ENCODE measurements around the gene ABHD1.
"Not testable (repeated sequence)": the region's sequence is repeated elsewhere in the genome, so short reads cannot be mapped to it uniquely, and the experiment has no call there.

Gene ABHD1

GRCh38 chr2:27123302-27124150, at the start of gene ABHD1:
Gene ABHD1, plus strand, starts transcription at chr2:27123815. Its CDS starts 134 bp downstream, at chr2:27123949.
- H3K27ac ChIP-seq: no peak within 1 kb of the TSS

DNA sequence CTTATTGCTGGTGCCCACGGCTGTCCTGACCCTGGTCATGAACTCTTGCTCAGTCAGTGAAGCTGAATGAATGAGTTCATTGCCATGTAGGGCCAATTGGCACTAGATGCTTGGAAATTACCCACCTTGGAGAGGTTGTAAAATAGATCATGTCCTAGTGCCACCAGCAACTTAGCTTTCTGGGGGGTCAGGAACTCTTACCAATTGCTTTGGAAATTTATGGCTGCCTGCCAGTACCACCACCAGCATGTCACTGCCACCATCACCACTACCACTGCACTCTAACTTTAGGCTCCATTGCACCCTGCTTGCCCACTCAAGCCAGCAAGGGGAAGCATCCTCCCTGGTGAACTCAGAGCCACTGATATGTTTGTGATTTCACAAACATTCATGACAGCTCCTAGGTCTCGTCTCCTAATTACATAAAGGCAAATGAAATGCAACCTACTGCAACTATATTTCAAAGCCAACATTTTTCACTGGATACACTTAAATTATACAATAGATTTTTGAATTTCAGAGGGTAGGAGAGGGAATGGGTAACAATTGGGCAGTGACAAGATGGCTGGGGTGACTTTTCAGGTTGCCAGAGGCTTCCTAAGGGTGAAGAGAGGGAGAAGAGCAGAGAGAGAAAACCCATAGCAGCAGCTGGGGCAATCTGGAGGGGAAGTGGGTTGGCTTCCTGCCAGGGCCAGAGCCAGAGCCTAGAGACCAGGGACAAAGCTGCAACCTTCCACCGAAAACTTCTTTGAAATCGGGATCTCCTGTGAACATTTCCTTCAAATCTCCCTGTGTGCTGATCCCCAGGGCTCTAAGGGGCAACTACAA, 48.7 kb upstream of the ABHD1 start:
- no peak for TF ChIP-seq ZFX (IDR thresholded peaks at IDR 0.05; ENCODE audit: borderline replicate concordance)
- no peak overlapping the region for H3K27ac ChIP-seq

More at GRCh38 chr2:27123302-27124150, at the start of gene ABHD1:
- TF ChIP-seq CTCF (IDR thresholded peaks at IDR 0.05) (peak; percentile 37), ZFX (IDR thresholded peaks at IDR 0.05; ENCODE audit: borderline replicate concordance) (no peak)

DNA sequence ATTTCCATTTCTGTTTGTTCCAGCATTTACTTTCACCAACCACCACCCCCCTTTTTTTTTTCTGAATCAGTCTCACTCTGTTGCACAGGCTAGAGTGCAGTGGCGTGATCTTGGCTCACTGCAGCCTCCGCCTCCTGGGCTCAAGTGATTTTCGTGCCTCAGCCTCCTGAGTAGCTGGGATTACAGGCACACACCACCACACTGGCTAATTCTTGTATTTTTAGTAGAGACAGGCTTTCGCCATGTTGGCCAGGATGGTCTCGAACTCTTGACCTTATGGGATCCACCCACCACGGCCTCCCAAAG, 48.1 kb upstream of the ABHD1 start:
- H3K27ac ChIP-seq: not testable (repeated sequence)

DNA sequence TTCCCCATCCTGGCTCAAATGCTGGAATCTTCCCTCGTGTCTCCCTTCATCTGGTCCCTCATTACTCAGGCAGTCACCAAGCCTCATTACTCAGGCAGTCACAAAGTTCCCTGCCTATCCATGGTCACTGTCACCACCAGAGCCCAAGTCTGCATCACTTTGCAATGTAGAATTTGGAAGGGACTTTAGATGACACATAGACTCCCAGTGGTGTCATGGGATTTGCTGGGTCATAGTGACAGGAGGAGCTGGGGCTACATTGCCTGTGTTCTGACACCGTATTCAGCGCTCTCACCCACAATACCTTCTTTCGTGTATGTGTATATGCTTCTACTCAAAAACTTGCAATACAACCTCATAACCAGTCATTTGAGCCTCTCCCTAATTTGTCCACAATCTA, 47.3 kb upstream of the ABHD1 start:
- H3K27ac ChIP-seq: no peak overlapping the region
- TF ChIP-seq ZFX (IDR thresholded peaks at IDR 0.05; ENCODE audit: borderline replicate concordance) (no peak), CTCF (IDR thresholded peaks at IDR 0.05) (no peak)

- no peak for TF ChIP-seq ZFX (IDR thresholded peaks at IDR 0.05; ENCODE audit: borderline replicate concordance)
- TF ChIP-seq CTCF (IDR thresholded peaks at IDR 0.05): no peak
- H3K27ac ChIP-seq: no peak overlapping the region
Measured at GRCh38 chr2:27077231-27077630, 46.4 kb upstream of the ABHD1 start.

GRCh38 chr2:27078267-27079194, 45.1 kb upstream of the ABHD1 start, which contains the start of gene EMILIN1:
Gene EMILIN1, plus strand, starts transcription at chr2:27078615. Its CDS starts 451 bp downstream, at chr2:27079066.
- TF ChIP-seq ZFX (IDR thresholded peaks at IDR 0.05; ENCODE audit: borderline replicate concordance): no peak
- H3K27ac ChIP-seq: no peak within 1 kb of the TSS

- no peak for TF ChIP-seq CTCF (IDR thresholded peaks at IDR 0.05)
- TF ChIP-seq ZFX (IDR thresholded peaks at IDR 0.05; ENCODE audit: borderline replicate concordance): no peak
- H3K27ac ChIP-seq: no peak overlapping the region
Measured at GRCh38 chr2:27079233-27080139, 44.1 kb upstream of the ABHD1 start.

DNA sequence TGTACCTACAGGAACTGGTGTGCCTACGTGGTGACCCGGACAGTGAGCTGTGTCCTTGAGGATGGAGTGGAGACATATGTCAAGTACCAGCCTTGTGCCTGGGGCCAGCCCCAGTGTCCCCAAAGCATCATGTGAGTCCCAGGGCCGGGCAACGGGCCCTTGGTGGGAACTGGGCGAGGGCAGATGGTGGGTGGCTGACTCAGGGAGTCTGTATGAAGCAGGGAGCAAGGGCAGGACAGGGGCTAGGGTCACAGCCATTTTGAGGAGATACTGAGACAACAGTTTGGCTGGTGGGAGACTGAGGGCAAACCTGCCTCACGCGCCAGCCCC, 43.5 kb upstream of the ABHD1 start:
- H3K27ac ChIP-seq: no peak overlapping the region
- no peak for TF ChIP-seq CTCF (IDR thresholded peaks at IDR 0.05)
- no peak for TF ChIP-seq ZFX (IDR thresholded peaks at IDR 0.05; ENCODE audit: borderline replicate concordance)

All from 22Rv1 (cell line).